Adrenal gland (tissue), 12 donors: ENCODE measurements around the gene HOXC5. TPM values are rescaled to one million over a fixed set of nuclear protein-coding genes. Genes with fewer than 3 reads are reported as not detected.
A peak's percentile ranks its signal among the peaks of the same experiment; 100 is the strongest.

Experiments used
- DNase-seq, 7 donors: peaks; one replicate each; pipeline ENCODE4 v3.0.0-alpha.2; 2019 to 2020
- H3K27ac ChIP-seq, 5 donors: fragments of 200-600 bp; sonication (generic) in 4 of 5; 1 replicate in 3 of 5; 2 replicates in 2 of 5; pipeline versions ENCODE4 v1.5.1 to v1.8.0; 2016 to 2020; ENCODE audit warnings: mild to moderate bottlenecking in 1 of 5
- H3K27me3 ChIP-seq: fragments of 200-600 bp; 2 replicates; pipeline ENCODE4 v1.8.0; 2021
- H3K36me3 ChIP-seq, 2 donors: fragments of 200-600 bp; replicated peaks in 1 of 2; 1 replicate in 1 of 2; 2 replicates in 1 of 2; pipeline versions ENCODE4 v1.5.1 to v1.8.0; 2018 to 2022
- H3K4me1 ChIP-seq, 2 donors: fragments of 200-600 bp; replicated peaks in 1 of 2; 1 replicate in 1 of 2; 2 replicates in 1 of 2; pipeline versions ENCODE4 v1.5.1 to v1.8.0; 2018 to 2021
- H3K4me3 ChIP-seq, 4 donors: fragments of 200-600 bp; sonication (generic) in 3 of 4; one replicate each; pipeline ENCODE4 v1.5.1; 2016 to 2018
- H3K9me3 ChIP-seq, 3 donors: fragments of 200-600 bp; sonication (generic) in 1 of 3; replicated peaks in 1 of 3; 1 replicate in 2 of 3; 2 replicates in 1 of 3; pipeline versions ENCODE4 v1.5.1 to v1.8.0; 2016 to 2021
- POLR2A ChIP-seq, 2 donors: fragments of 450-650 bp; IDR thresholded peaks; one replicate each; pipeline ENCODE4 v1.6.1; 2017; ENCODE audit warnings: antibody characterized with exemption in 2 of 2, mild to moderate bottlenecking in 2 of 2, moderate library complexity in 1 of 2
- WGBS, 4 donors: extraction: QIAGEN DNeasy Blood & Tissue Kit in 2 of 4; methylation state at CpG; one replicate each; pipeline versions ENCODE4 v1.1.5 to v1.1.7; 2013 to 2017; 5-methylcytosine and 5-hydroxymethylcytosine counted together
- intact Hi-C, 2 donors: fragments of 100-400 bp; cut with DNase I; formaldehyde crosslinking; loops; one replicate each; pipeline versions ENCODE4 v1.14.1 to v1.15.0; 2022 to 2023
- polyA plus RNA-seq, 3 donors: library from polyadenylated mRNA; stranded (reverse); fragments of 200-250 nt in 2 of 3; fragments of 350-450 nt in 1 of 3; fragmentation: Illumina TruSeq in 1 of 3; extraction: RNeasy Lipid Tissue Mini Kit (QIAGEN cat#74804) in 1 of 3; gene quantifications; one replicate each; pipeline ENCODE4 v1.2.3, GENCODE V29; 2013 to 2014
- total RNA-seq, 9 donors: library from RNA; depleted of rRNA in 4 of 9; stranded (reverse); fragments of >200 nt in 4 of 9; fragments of 120-200 nt in 1 of 9; fragmentation: NEBNext Ultra II Directional in 1 of 9; extraction: Animal tissue kit (Norgen Biotek cat#: 25700) in 1 of 9; gene quantifications; one replicate each; pipeline versions ENCODE4 v1.1.0 to v1.2.4, GENCODE V29; 2013 to 2023
- TF ChIP-seq, protein P1 (sequence below), 6 experiments: fragments of 450-650 bp in 4 of 6; fragments of 200-600 bp in 2 of 6; sonication (generic) in 1 of 6; IDR thresholded peaks; 1 replicate in 5 of 6; 2 replicates in 1 of 6; pipeline versions ENCODE4 v1.5.1 to v1.8.0; 2016 to 2021; ENCODE audit warnings: antibody characterized with exemption in 6 of 6, mild to moderate bottlenecking in 2 of 6, moderate library complexity in 1 of 6
- donor health status: healthy with polysubstance abuse.
- donor health status: Bipolar disorder and iron deficiency.
- donor health status: DM: yes; HTN: yes; CAD: no.
- donor health status: DM: no; HTN: no; CAD: no.
- donor health status: DM: no; HTN: no; CAD: no.
- donor health status: DM: yes; HTN: yes; CAD: no.

The HOXC5 gene
- total and polyA plus RNA-seq, 12 donors: 0.36 to 1.9 (median 0.77) TPM

DNA sequence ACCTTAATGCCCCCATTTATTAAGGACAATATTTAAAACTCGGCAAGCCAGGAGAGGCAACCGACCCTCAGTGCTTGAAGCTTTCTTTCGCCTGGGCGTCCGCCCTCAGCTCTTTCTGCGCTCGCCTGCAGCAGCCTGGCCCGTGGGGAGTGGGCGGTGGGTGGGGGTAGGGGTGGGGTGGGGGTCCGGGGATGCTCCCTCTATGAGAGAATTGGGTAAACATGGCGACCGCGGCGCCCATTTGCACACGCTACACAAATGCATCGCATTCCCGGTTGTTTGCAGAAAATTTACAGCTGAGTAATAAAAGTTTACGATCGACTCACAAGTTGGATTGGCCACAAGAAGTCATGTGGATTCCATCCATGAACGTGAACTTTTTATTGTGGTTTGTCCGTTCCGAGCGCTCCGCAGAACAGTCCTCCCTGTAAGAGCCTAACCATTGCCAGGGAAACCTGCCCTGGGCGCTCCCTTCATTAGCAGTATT, 16.3 kb upstream of the HOXC5 start:
- 3 to 5% (median 3%) methylated on average over 25 of the region's 25 CpGs for WGBS, 4 donors
- intact Hi-C loops: no loop called here
- DNase-seq: peak; percentile 18 to 76 (median 56)
- Histone ChIP-seq H3K27ac (peak overlapping the region in 4 of 5 donors; percentile 86 to 96 (median 93)), H3K27me3 (no peaks in the 10 kb centered on the region), H3K4me1 (peaks cover 11 to 15% of the 10 kb centered on the region in 2 donors), H3K9me3 (no peaks in the 10 kb centered on the region), H3K4me3 (peak overlapping the region in 2 of 4 donors; percentile 46 to 73), H3K36me3 (no peaks in the 10 kb centered on the region)
- no peak for TF ChIP-seq POLR2A (IDR thresholded peaks at IDR 0.05)
- TF ChIP-seq, protein P1, sequence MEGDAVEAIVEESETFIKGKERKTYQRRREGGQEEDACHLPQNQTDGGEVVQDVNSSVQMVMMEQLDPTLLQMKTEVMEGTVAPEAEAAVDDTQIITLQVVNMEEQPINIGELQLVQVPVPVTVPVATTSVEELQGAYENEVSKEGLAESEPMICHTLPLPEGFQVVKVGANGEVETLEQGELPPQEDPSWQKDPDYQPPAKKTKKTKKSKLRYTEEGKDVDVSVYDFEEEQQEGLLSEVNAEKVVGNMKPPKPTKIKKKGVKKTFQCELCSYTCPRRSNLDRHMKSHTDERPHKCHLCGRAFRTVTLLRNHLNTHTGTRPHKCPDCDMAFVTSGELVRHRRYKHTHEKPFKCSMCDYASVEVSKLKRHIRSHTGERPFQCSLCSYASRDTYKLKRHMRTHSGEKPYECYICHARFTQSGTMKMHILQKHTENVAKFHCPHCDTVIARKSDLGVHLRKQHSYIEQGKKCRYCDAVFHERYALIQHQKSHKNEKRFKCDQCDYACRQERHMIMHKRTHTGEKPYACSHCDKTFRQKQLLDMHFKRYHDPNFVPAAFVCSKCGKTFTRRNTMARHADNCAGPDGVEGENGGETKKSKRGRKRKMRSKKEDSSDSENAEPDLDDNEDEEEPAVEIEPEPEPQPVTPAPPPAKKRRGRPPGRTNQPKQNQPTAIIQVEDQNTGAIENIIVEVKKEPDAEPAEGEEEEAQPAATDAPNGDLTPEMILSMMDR (IDR thresholded peaks at IDR 0.05): no peak

DNA sequence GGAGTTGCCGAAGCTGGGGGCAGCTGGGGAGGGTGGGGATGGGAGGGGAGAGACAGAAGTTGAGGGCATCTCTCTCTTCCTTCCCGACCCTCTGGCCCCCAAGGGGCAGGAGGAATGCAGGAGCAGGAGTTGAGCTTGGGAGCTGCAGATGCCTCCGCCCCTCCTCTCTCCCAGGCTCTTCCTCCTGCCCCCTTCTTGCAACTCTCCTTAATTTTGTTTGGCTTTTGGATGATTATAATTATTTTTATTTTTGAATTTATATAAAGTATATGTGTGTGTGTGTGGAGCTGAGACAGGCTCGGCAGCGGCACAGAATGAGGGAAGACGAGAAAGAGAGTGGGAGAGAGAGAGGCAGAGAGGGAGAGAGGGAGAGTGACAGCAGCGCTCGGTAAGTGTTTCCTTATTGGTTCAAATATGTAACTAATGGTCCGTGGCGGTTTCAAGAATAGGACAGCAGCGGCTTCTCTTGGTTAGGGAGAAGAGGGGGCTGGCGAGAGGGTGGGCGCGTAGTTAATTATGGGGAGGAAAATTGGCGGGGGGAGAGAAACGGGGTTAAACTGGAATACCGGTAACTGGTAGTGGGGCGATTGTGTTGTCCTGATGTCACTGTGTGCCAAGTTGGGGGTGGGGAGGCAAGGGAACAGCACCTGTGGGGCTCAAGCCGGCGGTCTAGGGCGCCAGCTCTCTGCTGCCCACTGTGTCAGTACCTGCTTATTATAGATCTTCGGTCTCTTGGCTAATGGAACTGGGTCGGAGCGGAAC, 15.6 kb upstream of the HOXC5 start:
- 1 to 2% (median 2%) methylated on average over 24 of the region's 24 CpGs for WGBS, 4 donors
- Histone ChIP-seq H3K4me1 (peaks cover 11 to 15% of the 10 kb centered on the region in 2 donors), H3K27ac (peak overlapping the region; percentile 49 to 96 (median 91)), H3K4me3 (peak overlapping the region in 3 of 4 donors; percentile 46 to 73 (median 48)), H3K27me3 (no peaks in the 10 kb centered on the region), H3K9me3 (no peaks in the 10 kb centered on the region), H3K36me3 (no peaks in the 10 kb centered on the region)
- TF ChIP-seq, protein P1 (IDR thresholded peaks at IDR 0.05): no peak
- TF ChIP-seq POLR2A (IDR thresholded peaks at IDR 0.05): no peak
- peak in 6 of 7 donors; percentile 44 to 85 (median 61) for DNase-seq
- intact Hi-C loops: no loop called here

DNA sequence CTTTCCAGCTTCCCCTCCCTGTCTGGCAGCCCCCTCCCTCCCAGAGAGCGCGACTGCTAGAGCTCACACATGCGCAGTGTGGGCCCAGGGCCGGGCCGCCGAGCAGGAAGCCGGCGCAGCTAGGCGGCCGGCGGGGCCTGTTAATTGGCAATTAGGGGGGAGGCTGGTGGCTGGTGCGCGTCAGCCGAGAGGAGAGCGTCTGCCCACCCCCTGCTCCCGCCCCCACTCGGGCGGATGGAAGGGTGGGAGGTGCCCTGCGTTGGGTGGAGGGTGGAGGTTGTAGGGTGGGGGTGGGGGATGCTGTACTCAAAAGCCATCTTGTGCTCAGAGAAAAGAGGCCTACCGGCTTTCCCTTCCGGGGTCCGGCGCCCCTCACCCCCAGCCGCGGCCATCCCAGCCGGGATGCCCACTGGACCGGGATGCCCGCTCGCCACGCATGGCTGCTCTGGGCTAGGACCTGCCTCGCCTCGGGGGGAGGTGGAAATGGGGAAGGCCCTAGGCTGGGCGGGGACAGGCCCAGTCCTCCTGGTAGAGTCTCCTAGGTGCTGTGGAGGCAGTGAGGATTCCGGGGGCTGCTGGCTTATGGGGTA, 14.9 kb upstream of the HOXC5 start:
- 0 to 3% (median 2%) methylated on average over 23 to 34 of the region's 34 CpGs; no CpG with 5 or more reads in 1 of the 4 donors for WGBS, 4 donors
- no peaks in the 10 kb centered on the region for H3K9me3 ChIP-seq
- no peaks in the 10 kb centered on the region for H3K27me3 ChIP-seq
- H3K4me3 ChIP-seq: peak overlapping the region in 3 of 4 donors; percentile 46 to 73 (median 48)
- TF ChIP-seq POLR2A (IDR thresholded peaks at IDR 0.05): peak; percentile 22 to 58
- TF ChIP-seq, protein P1 (IDR thresholded peaks at IDR 0.05): no peak
- peak; percentile 71 to 94 (median 84) for DNase-seq
- intact Hi-C loops: no loop called here
- H3K27ac ChIP-seq: peak overlapping the region; percentile 49 to 96 (median 91)
- H3K4me1 ChIP-seq: peaks cover 11 to 15% of the 10 kb centered on the region in 2 donors
- H3K36me3 ChIP-seq: no peaks in the 10 kb centered on the region

DNA sequence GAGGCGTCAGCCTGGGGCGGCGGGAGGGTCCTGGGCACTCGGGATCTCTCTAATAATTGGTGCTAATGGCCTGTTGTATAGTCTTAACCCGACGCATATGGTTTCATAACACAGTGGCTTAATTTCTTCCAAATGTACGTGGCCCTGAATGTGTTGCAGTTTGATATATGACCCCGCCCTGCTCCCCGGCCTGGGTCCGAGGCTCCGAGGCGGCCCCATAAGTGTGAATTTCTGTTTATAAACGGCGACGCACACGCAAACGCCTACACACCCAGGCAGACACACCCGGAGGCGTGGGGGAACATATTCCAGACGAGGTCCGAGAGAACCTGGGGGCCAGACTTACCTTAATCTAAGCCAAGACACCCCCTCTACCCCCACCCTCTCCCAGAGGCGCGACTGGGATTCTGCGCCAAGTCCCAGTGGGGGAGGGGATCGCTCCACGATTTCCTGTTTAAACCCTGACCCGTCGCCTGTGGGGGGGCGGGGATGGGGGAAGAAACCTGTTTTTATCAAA, 14.3 kb upstream of the HOXC5 start:
- Histone ChIP-seq H3K4me1 (peaks cover 11 to 15% of the 10 kb centered on the region in 2 donors), H3K36me3 (no peaks in the 10 kb centered on the region), H3K4me3 (peak overlapping the region in 2 of 4 donors; percentile 46 to 73), H3K27ac (peak overlapping the region; percentile 49 to 96 (median 91)), H3K27me3 (no peaks in the 10 kb centered on the region), H3K9me3 (no peaks in the 10 kb centered on the region)
- intact Hi-C loops: no loop called here
- peak in 5 of 7 donors; percentile 24 to 85 (median 60) for DNase-seq
- TF ChIP-seq POLR2A (IDR thresholded peaks at IDR 0.05): no peak
- TF ChIP-seq, protein P1 (IDR thresholded peaks at IDR 0.05): no peak
- WGBS, 4 donors: 25 to 39% (median 26%) methylated on average over 13 to 29 of the region's 29 CpGs
